OCI-LY1 (cell line): ENCODE data around the gene RAB10.

ENCODE experiments used
- H2AFZ ChIP-seq: fragments of 200-600 bp; sonication (generic), shearing (Covaris generic); 2 replicates; pipeline ENCODE4 v1.6.0; 2014; ENCODE audit warnings: antibody characterized with exemption, mild to moderate bottlenecking, low read length
- H3F3A ChIP-seq: fragments of 200-600 bp; sonication (generic), shearing (Covaris generic); 2 replicates; pipeline ENCODE4 v1.6.0; 2014; ENCODE audit warnings: mild to moderate bottlenecking, antibody characterized with exemption, low read length, moderate library complexity; ENCODE audit not compliant: insufficient read depth
- H3K27ac ChIP-seq: fragments of 200-600 bp; sonication (generic); 2 replicates; pipeline ENCODE4 v1.5.1; 2014; ENCODE audit warnings: low read length, mixed run types, mild to moderate bottlenecking, low read depth; ENCODE audit not compliant: poor library complexity, severe bottlenecking
- H3K27me3 ChIP-seq: fragments of 200-600 bp; sonication (generic); 2 replicates; pipeline ENCODE4 v1.6.0; 2014; ENCODE audit warnings: antibody characterized with exemption, mild to moderate bottlenecking, low read length, moderate library complexity; ENCODE audit not compliant: insufficient read depth
- H3K36me3 ChIP-seq: fragments of 200-600 bp; sonication (generic); 2 replicates; pipeline ENCODE4 v1.6.1; 2014; ENCODE audit warnings: mild to moderate bottlenecking, antibody characterized with exemption, low read length, moderate library complexity, mixed read lengths; ENCODE audit not compliant: insufficient read depth
- H3K4me1 ChIP-seq: fragments of 200-600 bp; sonication (generic); 2 replicates; pipeline ENCODE4 v1.5.1; 2014; ENCODE audit warnings: mild to moderate bottlenecking, low read length, moderate library complexity; ENCODE audit not compliant: insufficient read depth, severe bottlenecking
- H3K4me2 ChIP-seq: fragments of 200-600 bp; sonication (generic), shearing (Covaris generic); 2 replicates; pipeline ENCODE4 v1.6.1; 2014; ENCODE audit warnings: low read length
- H3K4me3 ChIP-seq: fragments of 200-600 bp; sonication (generic); 2 replicates; pipeline ENCODE4 v1.5.1; 2014; ENCODE audit warnings: low read length, low read depth, mild to moderate bottlenecking, mixed read lengths; ENCODE audit not compliant: poor library complexity, severe bottlenecking
- H3K79me2 ChIP-seq: fragments of 200-600 bp; shearing (Covaris generic); 2 replicates; pipeline ENCODE4 v1.6.1; 2016; ENCODE audit warnings: mixed run types, low read length, mixed read lengths; ENCODE audit not compliant: insufficient read depth
- H3K9ac ChIP-seq: fragments of 200-600 bp; sonication (generic), shearing (Covaris generic); 2 replicates; pipeline ENCODE4 v1.6.1; 2014; ENCODE audit warnings: mild to moderate bottlenecking, low read length, mixed read lengths
- H3K9me2 ChIP-seq: fragments of 200-600 bp; sonication (generic), shearing (Covaris generic); 2 replicates; pipeline ENCODE4 v1.6.1; 2014; ENCODE audit warnings: low read depth, mild to moderate bottlenecking, low read length, mixed read lengths
- H3K9me3 ChIP-seq: fragments of 200-600 bp; shearing (Covaris generic); 2 replicates; pipeline ENCODE4 v1.6.1; 2014; ENCODE audit warnings: low read length, mixed read lengths
- H4K20me1 ChIP-seq: fragments of 200-600 bp; sonication (generic), shearing (Covaris generic); 2 replicates; pipeline ENCODE4 v1.6.0; 2016; ENCODE audit warnings: mild to moderate bottlenecking, low read length; ENCODE audit not compliant: insufficient read depth
- EZH2 ChIP-seq: fragments of 200-600 bp; sonication (generic), shearing (Covaris generic); IDR thresholded peaks from 2 replicates; pipeline ENCODE4 v1.8.0; 2017; ENCODE audit warnings: borderline replicate concordance, mixed run types, mild to moderate bottlenecking, antibody characterized with exemption, low read length, moderate library complexity, mixed read lengths
- TF ChIP-seq, protein P1 (sequence below): fragments of 200-600 bp; sonication (generic), shearing (Covaris generic); IDR thresholded peaks from 2 replicates; pipeline ENCODE4 v1.5.1; 2017; ENCODE audit warnings: mild to moderate bottlenecking, antibody characterized with exemption, low read length, moderate library complexity, mixed read lengths

RAB10 gene

DNA sequence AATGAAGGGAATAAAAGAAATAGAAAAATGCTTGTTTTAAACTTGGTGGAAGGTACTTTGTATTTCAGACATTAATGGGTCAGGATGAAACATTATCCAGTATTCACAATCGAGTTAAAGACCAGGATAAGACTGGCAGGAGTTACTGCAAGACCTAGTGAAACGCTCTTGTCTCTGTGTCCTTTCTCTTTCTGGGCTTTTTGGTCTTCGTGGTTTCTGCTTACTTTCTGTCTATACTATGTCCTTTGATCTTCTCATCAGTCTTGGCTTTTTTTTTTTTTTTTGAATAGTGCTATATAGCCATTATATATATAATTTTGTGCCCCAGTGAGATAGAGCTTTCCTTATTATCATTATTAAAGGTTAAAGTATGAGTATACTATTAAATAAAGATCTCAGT is 96.9 kb downstream of the RAB10 start:
- Histone ChIP-seq H4K20me1 (no peaks in the 10 kb centered on the region), H3K4me3 (no peak overlapping the region)

DNA sequence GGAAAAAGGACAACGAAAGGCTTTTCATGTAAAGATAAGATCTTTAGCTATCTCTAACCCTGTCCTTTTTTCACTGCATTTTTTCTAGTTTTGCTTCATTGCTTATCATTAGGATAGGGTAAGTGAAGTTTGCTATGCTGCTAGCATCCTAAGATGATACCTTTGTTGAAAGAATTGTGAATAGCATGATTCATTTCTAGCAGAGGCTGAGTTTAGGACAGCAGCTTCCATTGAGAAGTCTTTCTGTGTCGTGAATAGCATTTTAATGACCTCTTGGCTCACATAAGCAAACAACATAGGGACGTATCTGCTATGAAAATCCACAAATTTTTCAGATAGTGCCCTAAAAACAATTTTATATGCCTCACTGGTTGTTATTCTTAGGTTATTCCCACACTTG is 102.6 kb downstream of the RAB10 start:
- no peak overlapping the region for H2AFZ ChIP-seq
- no peaks in the 10 kb centered on the region for H3K79me2 ChIP-seq
- H3F3A ChIP-seq: peaks cover 6% of the 10 kb centered on the region; the same call in 1 of the 2 replicates
- no peak overlapping the region for H3K4me2 ChIP-seq
- H3K27me3 ChIP-seq: no peaks in the 10 kb centered on the region
- H3K9me3 ChIP-seq: no peaks in the 10 kb centered on the region
- H3K9me2 ChIP-seq: no peaks in the 10 kb centered on the region
- no peak overlapping the region for H3K27ac ChIP-seq
- H3K4me3 ChIP-seq: no peak overlapping the region
- no peaks in the 10 kb centered on the region for H4K20me1 ChIP-seq
- H3K36me3 ChIP-seq: peaks cover 40% of the 10 kb centered on the region
- TF ChIP-seq, protein P1, sequence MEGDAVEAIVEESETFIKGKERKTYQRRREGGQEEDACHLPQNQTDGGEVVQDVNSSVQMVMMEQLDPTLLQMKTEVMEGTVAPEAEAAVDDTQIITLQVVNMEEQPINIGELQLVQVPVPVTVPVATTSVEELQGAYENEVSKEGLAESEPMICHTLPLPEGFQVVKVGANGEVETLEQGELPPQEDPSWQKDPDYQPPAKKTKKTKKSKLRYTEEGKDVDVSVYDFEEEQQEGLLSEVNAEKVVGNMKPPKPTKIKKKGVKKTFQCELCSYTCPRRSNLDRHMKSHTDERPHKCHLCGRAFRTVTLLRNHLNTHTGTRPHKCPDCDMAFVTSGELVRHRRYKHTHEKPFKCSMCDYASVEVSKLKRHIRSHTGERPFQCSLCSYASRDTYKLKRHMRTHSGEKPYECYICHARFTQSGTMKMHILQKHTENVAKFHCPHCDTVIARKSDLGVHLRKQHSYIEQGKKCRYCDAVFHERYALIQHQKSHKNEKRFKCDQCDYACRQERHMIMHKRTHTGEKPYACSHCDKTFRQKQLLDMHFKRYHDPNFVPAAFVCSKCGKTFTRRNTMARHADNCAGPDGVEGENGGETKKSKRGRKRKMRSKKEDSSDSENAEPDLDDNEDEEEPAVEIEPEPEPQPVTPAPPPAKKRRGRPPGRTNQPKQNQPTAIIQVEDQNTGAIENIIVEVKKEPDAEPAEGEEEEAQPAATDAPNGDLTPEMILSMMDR: no peak
- TF ChIP-seq EZH2: no peak
- H3K4me1 ChIP-seq: no peaks in the 10 kb centered on the region
- H3K9ac ChIP-seq: no peak overlapping the region

More for the DNA sequence above, 96.9 kb downstream of the RAB10 start:
- H3K9me2 ChIP-seq: no peaks in the 10 kb centered on the region
- H3K36me3 ChIP-seq: peaks cover 60% of the 10 kb centered on the region
- H3F3A ChIP-seq: peaks cover 6% of the 10 kb centered on the region; the same call in 1 of the 2 replicates
- H3K27ac ChIP-seq: no peak overlapping the region
- H3K9ac ChIP-seq: no peak overlapping the region
- H3K9me3 ChIP-seq: no peaks in the 10 kb centered on the region
- no peak overlapping the region for H2AFZ ChIP-seq
- no peak for TF ChIP-seq EZH2
- H3K4me2 ChIP-seq: no peak overlapping the region
- H3K27me3 ChIP-seq: no peaks in the 10 kb centered on the region
- H3K4me1 ChIP-seq: no peaks in the 10 kb centered on the region
- H3K79me2 ChIP-seq: no peaks in the 10 kb centered on the region

DNA sequence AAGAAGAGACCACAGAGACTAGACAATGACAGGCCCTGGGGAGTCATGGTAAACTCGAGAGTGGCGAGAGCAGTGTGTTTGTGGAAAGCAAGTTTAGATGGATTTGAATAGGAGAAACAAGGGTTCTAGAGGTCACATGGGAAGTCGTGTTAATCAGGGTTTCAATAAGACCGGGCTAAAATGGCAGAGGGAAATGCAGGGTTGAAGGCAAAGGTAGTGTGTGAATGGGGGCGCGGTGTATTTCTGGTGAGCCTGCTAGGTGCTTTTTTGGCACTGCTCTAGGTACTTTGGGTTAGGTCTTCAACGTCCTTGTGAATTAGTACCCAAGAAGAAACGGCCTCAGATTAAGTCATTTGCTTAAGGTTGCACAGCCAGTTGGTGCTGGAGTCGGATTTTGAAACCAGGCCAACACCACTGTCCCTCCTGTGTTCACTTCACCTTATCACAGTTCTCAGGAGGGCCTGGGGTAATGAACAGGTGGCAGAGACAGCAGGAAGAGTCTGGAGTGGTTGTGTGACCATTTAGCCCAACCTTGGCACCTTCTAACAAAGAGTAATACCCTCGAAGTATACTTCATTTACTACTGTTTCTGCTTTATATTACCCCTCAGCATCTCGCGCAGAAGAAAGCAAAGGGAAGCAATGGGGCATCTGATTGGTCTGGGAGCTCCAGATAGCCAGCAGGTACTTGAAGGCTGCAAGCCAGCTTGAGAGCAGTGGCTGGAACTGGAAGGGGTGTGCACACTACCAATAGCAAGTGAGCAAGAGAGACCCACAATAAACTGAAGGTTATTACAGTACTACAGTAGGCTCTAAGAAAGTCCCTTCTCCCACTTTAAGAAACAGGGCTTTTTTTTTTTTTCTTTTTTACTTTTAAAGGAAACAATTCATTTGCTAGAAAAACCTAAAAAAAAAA is 105.6 kb downstream of the RAB10 start:
- H3K9me3 ChIP-seq: no peaks in the 10 kb centered on the region
- no peak overlapping the region for H3K9ac ChIP-seq
- no peaks in the 10 kb centered on the region; the same call in 1 of the 2 replicates for H3F3A ChIP-seq
- H3K27me3 ChIP-seq: no peaks in the 10 kb centered on the region
- no peak overlapping the region for H2AFZ ChIP-seq
- H3K79me2 ChIP-seq: no peaks in the 10 kb centered on the region
- no peaks in the 10 kb centered on the region for H3K4me1 ChIP-seq
- H3K27ac ChIP-seq: no peak overlapping the region
- no peaks in the 10 kb centered on the region for H3K9me2 ChIP-seq
- no peak overlapping the region for H3K4me3 ChIP-seq
- no peaks in the 10 kb centered on the region for H4K20me1 ChIP-seq
- peaks cover 26% of the 10 kb centered on the region for H3K36me3 ChIP-seq
- no peak overlapping the region for H3K4me2 ChIP-seq
- TF ChIP-seq EZH2: no peak
- TF ChIP-seq, protein P1: no peak
